HG03521 (cell line): ENCODE data around the gene ADAMTSL1.

Experiments
- ATAC-seq: cut with Tn5 transposase; IDR thresholded peaks from one replicate; pipeline ENCODE4 v1.9.1; 2021; ENCODE audit warnings: mild to moderate bottlenecking, moderate library complexity; ENCODE audit not compliant: unreplicated experiment

ADAMTSL1 gene

GRCh38 chr9:18688581-18689565 is 214.9 kb downstream of the ADAMTSL1 start:
- ATAC-seq, result no peak

GRCh38 chr9:18689921-18690320 is 216.0 kb downstream of the ADAMTSL1 start:
- ATAC-seq, result no peak

- no peak for ATAC-seq
These were observed 218.3 kb downstream of the ADAMTSL1 start for GRCh38 chr9:18692268-18692667.

- ATAC-seq, result no peak
These were observed 219.0 kb downstream of the ADAMTSL1 start for GRCh38 chr9:18692962-18693361.

- no peak for ATAC-seq
These were observed 221.2 kb downstream of the ADAMTSL1 start for GRCh38 chr9:18694959-18695668.

- no peak for ATAC-seq
These were observed 225.0 kb downstream of the ADAMTSL1 start for GRCh38 chr9:18698992-18699391.

- ATAC-seq, result no peak
These were observed 225.8 kb downstream of the ADAMTSL1 start for GRCh38 chr9:18699764-18700163.

GRCh38 chr9:18700714-18701113 is 226.8 kb downstream of the ADAMTSL1 start:
- no peak for ATAC-seq

GRCh38 chr9:18703151-18703900 is 229.4 kb downstream of the ADAMTSL1 start:
- no peak for ATAC-seq

- ATAC-seq, result no peak
These were observed 230.0 kb downstream of the ADAMTSL1 start for GRCh38 chr9:18703901-18704379.

GRCh38 chr9:18705796-18706392 is 231.9 kb downstream of the ADAMTSL1 start:
- ATAC-seq, result no peak

- ATAC-seq, result no peak
These were observed 232.7 kb downstream of the ADAMTSL1 start for GRCh38 chr9:18706648-18707047.

- no peak for ATAC-seq
These were observed 233.1 kb downstream of the ADAMTSL1 start for GRCh38 chr9:18707061-18707461.

- ATAC-seq, result no peak
These were observed 233.7 kb downstream of the ADAMTSL1 start for GRCh38 chr9:18707489-18708205.

- ATAC-seq, result no peak
These were observed 234.5 kb downstream of the ADAMTSL1 start for GRCh38 chr9:18708429-18708828.

- no peak for ATAC-seq
These were observed 236.1 kb downstream of the ADAMTSL1 start for GRCh38 chr9:18710065-18710464.

GRCh38 chr9:18717759-18718158 is 243.8 kb downstream of the ADAMTSL1 start:
- ATAC-seq, result no peak

- ATAC-seq, result no peak
These were observed 244.4 kb downstream of the ADAMTSL1 start for GRCh38 chr9:18718393-18718792.

- no peak for ATAC-seq
These were observed 245.0 kb downstream of the ADAMTSL1 start for GRCh38 chr9:18718932-18719331.

- no peak for ATAC-seq
These were observed 246.7 kb downstream of the ADAMTSL1 start for GRCh38 chr9:18720691-18721090.
